Measurements from ENCODE around the gene APBB2.

DNA sequence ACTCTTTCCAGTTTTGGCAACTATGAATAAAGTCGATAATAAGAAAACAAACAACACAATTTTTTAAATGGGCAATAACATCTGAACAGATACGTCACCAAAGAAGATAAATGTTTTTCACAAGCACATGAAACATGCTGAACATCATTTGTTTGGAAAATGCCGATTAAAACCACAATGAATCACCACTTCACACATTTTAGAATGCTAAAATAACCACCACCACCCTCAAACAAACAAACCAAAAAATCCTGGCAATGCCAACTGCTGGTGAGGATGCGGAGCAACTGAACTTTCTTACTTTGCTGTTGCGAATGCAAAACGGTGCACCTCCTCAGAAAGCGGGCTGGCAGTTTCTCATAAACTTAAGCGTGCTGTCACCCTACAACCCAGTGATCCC, 348.6 kb downstream of the APBB2 start:
- TF ChIP-seq CTCF (IDR thresholded peaks at IDR 0.05) (no peak), EP300 (IDR thresholded peaks at IDR 0.05) (no peak), POLR2A (IDR thresholded peaks at IDR 0.05) (no peak)

Measured in tibial nerve (tissue), 4 donors.